Adrenal gland (tissue), 5 donors: ENCODE measurements around the gene HDAC4.

Source experiments
- CTCF ChIP-seq, 6 experiments: fragments of 450-650 bp in 4 of 6; fragments of 200-600 bp in 2 of 6; sonication (generic) in 1 of 6; IDR thresholded peaks; 1 replicate in 5 of 6; 2 replicates in 1 of 6; pipeline versions ENCODE4 v1.5.1 to v1.8.0; 2016 to 2021; ENCODE audit warnings: antibody characterized with exemption in 6 of 6, mild to moderate bottlenecking in 2 of 6, moderate library complexity in 1 of 6
- POLR2A ChIP-seq, 2 donors: fragments of 450-650 bp; IDR thresholded peaks; one replicate each; pipeline ENCODE4 v1.6.1; 2017; ENCODE audit warnings: antibody characterized with exemption in 2 of 2, mild to moderate bottlenecking in 2 of 2, moderate library complexity in 1 of 2
- donor health status: DM: no; HTN: no; CAD: no.

- TF ChIP-seq CTCF (IDR thresholded peaks at IDR 0.05) (no peak), POLR2A (IDR thresholded peaks at IDR 0.05) (no peak)
Observed at GRCh38 chr2:239394346-239394945, 6.4 kb downstream of the HDAC4 start.
